ENCODE data around the gene TNFRSF1B.

TNFRSF1B gene

GRCh38 chr1:12176298-12177118 lies 9.7 kb downstream of the TNFRSF1B start:
- no peak for DNase-seq

DNA sequence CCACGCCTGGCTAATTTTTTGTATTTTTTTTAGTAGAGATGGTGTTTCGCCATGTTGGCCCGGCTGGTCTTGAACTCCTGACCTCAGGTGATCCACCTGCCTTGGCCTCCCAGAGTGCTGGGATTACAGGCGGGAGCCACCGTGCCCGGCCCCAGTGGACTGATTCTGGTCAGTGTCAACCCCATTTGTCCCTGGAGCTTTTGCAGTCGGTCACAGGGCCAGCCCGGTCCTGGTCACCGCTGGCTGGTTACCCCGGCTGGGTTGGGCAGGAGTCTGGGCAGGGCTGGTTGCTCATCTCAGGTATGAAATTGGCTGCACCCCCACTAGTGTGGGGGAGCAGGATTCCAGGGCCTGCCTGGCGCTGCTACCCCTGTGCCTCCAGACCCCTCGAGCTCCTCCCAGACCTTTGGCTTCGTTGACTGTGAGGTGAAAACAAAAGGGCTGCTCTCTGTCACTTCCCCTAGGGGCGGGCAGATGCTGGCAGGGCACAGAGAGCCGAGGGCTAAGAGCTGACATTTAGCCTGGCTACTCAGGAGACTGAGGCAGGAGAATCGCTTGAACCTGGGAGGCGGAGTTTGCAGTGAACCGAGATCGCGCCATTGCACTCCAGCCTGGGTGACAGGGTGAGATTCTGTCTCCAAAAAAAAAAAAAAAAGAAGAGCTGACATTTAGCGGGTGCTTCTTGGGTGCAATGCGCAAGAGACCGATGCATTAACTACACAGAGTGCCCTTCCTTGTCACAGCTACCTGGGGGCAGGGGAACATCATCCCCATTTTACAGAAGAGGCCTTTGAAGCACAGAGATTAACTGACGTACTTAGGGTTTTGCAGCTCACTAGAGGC lies 10.6 kb downstream of the TNFRSF1B start:
- DNase-seq: no peak

DNA sequence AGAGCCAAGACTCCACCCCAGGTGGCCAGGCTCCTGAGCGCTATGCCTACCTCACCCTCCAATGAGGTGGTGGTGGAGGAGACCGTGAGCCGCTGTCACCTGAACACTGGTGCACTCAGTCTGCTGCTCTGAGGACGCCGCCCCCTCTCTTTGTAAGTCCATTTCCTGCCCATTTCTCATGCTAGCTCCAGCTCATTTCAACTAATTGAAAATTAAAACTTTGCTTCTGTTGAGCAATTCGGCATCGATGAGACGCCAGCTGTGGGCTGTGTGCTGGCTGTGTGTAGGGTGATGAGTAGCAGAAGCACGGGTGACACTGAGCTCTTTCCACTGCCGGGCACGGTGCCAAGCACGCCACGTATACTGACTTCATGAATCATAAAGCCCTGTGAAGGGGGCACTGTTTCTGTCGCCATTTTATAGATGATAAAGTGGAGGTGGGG lies 11.2 kb downstream of the TNFRSF1B start:
- DNase-seq: no peak

GRCh38 chr1:12178511-12178910 lies 11.7 kb downstream of the TNFRSF1B start:
- DNase-seq: no peak

GRCh38 chr1:12179111-12179519 lies 12.3 kb downstream of the TNFRSF1B start:
- DNase-seq: no peak

DNA sequence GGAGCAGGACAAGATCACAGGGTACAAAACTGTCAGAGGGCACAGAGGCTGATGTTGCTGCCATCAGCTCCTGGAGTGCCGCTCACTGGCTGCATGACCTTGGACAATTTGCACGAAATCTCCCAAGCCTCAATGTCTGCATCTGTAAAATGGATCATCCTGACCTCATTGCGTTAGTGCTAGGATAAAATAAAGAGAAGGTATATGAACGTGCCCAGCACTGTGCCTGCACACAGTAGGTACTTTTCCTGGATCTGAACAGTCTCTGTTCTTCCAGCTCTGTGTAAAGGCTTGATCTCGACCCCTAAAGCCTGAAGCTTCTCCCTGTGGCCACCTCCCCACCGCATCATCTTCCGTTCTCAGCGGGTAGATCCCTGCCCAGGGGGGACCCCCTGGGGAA lies 12.9 kb downstream of the TNFRSF1B start:
- no peak for DNase-seq

DNA sequence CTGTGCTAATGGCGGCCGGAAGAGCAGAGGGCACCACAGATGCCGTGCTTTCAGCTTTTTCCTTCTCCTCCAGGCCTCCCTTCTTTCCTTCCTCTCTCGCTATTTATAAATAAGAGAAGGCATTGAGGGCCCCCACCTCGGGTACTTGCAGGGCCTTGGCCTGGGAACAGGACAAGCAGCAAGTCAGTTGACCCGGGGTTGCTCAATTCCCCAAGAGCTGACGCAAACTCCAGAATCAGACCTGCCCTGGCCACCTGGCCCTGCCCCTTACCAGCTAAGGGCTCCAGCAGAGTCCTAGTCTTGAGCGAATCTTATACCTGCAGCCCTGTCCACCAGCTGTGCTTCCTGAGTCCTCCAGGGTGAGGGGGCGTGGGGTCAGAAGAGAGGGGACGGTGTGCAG lies 13.5 kb downstream of the TNFRSF1B start:
- DNase-seq: no peak

DNA sequence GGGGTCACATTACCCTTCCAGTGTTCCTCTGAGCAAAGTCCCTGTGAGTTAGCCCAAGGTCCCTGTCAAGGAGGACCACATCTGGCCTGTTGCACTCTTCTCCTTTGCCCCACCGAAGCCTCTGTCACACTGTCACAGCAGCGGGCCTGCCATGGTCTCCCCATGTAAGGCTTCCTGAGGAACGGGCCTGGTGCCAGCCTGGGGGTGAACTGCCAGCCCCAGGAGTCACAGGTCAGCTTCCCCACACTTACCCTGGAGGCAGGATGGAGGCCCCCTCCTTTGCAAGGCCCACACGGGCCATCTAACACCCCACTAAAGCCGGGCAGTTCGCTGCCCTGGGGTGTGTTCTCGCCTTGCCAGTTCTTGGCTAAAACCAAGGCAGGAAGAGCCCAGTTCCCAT lies 14.1 kb downstream of the TNFRSF1B start:
- DNase-seq: no peak

GRCh38 chr1:12181568-12181967 lies 14.8 kb downstream of the TNFRSF1B start:
- DNase-seq: no peak

GRCh38 chr1:12182410-12182984 lies 15.7 kb downstream of the TNFRSF1B start:
- no peak for DNase-seq

DNA sequence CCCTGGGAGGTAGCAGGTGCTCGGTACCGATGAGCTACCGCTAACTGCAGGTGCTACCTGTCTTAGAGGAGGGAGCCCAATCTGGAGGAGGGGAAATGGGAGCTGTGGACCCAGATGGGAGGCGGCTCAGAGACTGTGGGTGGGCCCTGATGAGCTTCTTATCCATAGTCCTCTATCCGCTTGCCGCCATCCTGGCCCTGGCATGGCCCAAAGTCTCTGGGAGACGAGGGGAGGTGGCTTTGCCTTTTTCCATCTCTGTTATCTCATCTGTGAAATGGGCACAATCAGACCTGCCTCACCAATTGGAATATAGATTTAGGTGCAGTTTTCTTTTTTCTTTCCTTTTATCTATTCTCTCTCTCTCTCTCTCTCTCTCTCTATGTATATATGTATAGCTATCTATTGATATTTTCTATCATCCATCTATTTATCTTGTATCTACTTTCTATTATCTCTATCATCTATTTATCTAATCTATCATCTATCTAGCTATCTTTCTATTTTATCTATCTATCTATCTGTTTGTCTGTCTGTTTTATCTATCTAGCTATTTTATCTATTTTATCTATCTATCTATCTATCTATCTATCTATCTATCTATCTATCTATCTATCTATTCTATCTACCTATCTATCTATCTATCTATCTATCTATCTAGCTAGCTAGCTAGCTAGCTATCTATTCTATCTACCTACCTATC lies 16.5 kb downstream of the TNFRSF1B start:
- no peak for DNase-seq

DNA sequence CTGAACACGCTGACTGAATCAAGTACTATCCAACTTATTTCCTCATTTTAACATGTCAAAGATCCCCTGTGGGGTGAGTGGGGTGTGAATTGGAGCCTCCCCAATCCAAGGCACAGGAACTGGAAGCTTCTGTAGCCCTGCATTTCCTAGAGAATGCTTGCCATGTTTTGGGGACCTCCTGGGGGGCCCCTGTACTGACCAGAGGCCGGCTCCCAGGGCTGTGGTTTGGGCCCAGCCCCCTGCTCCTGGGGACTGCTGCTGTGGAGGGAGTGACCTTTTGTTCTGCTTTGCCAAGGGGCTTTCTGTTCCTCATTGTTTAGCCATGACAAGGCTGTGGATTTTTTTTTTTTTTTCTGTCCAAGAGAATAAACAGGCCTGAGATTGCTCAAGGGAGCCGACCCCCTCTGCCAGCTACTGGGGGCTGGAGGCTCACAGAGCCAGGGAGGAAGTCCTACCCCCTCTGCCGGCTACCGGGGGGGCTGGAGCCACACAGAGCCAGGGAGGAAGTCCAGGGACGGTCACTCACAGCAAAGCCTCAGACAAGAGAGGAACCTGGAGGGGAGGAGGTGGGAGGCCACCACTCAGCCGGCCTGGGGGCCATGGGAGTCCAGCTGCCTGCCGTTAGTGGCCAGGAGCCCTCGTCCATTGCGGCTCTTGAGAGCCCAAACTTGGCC lies 17.4 kb downstream of the TNFRSF1B start:
- DNase-seq: no peak

DNA sequence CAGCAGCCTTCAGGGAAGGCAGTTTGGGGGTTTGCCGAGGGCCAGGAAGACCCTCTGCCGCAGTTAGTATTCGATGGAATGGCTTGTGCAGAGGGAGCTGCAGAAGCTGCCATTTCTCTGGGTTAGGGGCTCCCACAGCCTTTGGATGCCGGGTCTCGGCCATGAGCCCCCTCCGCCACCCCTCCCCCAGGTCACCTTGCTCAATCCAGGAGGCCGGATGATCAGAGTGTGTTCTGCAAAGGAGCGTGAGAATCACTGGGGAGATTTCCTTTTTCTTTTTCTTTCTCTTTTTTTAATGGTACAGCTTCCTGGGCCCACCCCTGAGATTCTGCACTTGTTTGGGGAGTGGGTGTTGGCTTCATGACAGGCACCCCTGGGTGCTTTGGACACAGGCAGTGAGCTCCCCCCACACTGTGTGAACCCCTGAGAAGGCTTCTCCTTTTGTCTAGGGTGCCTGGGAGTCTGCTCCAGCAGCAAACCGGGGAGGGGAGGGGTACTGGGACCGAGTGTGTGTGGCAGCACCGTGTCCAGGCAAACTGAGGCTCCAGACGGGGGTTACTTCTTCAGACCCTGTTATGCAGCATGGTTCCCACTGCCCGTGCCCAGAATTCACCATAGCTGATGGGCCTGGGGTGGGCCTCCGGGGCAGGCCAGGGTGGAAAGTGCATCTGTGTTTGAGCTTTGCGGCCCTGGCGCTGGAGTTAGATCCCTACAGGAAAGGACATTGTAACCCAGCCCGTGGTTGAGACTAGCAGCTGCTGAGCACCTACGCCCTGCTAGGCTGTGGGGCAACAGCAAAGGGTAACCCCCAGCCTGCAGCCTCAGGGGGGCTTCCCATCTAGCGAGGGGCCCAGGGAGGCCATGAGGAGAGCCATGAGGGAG lies 18.5 kb downstream of the TNFRSF1B start:
- DNase-seq: no peak

DNA sequence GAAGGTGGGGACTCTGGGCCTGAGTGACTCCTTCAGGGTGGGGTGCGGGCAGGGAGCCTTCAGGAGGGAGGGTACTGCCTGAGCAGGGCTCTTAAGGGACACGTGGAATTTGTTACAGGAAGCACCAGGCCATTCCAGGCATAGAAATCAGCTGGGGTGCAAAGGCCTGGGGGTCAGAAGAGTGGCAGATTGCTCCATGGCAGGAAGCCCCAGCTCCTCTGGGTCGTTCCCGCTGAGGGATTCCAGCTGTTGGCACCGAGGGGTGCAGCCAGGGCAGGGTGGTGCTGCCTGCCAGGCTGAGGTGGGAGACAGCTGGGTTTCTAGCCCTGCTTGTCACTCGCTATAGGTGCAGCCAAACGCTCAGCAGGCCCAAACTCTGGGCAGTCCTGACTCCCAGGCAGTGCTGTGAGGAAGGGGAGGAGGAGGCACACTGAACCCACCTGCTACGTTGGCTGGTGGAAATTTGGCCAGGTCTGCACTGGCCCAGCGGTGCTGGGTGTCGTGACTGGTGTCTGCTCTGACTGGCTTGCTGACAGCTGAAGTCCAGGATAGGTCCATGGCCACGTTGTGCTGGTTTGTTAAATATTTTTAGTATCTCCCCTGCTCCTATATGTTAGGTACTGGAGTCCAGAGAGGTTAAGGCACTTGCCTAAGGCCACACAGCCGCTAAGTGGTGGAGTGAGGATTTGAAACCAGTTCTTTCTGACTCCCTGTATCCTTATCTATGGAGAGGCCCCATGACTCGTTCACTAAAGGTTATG lies 19.3 kb downstream of the TNFRSF1B start:
- no peak for DNase-seq

DNA sequence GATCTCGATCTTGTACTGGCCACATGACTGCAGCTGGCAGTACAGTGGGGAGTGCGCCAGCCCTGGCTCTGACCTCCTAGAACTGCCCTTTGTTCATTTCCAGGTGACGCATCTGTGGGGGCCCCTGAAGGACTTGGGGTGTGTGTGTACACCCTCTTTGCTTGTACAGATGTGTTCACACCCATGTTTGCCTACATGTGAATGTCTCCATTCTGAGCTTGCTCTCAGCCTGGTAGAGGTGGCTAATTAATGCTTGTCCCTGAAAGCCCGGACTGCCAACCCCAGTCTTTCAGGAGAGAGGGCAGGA lies 19.8 kb downstream of the TNFRSF1B start:
- no peak for DNase-seq

DNA sequence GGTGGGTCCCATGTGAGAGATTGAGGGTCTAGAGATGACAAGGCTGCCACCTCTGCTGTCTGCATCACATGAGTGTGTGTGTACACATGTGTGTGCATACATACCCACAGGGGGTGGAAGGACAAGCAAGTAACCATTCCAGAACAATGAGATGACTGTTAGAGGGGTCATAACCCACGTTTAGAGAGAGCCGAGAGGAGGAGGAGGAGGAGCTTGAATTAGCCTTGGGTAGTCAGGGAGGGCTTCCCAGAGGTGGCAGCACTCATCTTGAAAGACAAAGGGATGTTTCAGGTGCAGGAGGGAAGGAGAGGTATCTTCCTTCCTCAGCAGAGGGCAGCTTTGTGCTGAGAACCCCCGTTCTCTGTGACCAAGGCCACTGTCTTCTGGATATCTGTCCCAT lies 21.3 kb downstream of the TNFRSF1B start:
- no peak for DNase-seq

- DNase-seq: no peak
These were observed 22.0 kb downstream of the TNFRSF1B start for GRCh38 chr1:12188657-12189327.

DNA sequence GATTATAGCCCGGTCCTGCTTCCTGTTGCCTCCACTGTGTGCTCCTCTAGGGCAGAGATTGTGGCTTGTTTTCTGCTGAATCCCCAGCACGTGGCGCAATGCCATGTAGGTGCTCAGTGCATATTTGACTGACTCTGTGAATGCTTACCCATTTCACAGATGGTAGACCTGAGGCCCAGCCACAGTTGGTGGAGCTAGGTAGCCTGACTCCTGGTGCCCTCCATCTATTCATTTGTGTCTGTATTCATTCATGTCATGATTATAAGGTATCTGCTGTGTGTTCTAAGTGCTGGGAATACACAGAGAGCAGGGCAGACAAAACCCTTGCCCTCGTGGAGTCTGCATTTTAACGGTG lies 22.5 kb downstream of the TNFRSF1B start:
- DNase-seq: no peak

GRCh38 chr1:12191242-12192032 lies 24.6 kb downstream of the TNFRSF1B start:
- peak in 1 of 2 experiments; percentile 26 for DNase-seq

Measured in NCI-H526 (cell line).